Transverse colon (tissue), 4 donors: ENCODE measurements around the gene PKMYT1. TPM values are rescaled to one million over a fixed set of nuclear protein-coding genes. Genes with fewer than 3 reads are reported as not detected.

ENCODE experiments used
- DNase-seq: peaks from one replicate; pipeline ENCODE4 v3.0.0-alpha.2; 2019
- H3K27ac ChIP-seq, 4 donors: fragments of 200-600 bp; sonication (generic); 2 replicates each; pipeline ENCODE4 v1.5.1; 2016 to 2018; ENCODE audit warnings: inconsistent platforms in 4 of 4
- H3K27me3 ChIP-seq: fragments of 200-600 bp; sonication (generic); 2 replicates; pipeline ENCODE4 v1.5.1; 2017; ENCODE audit warnings: inconsistent platforms
- H3K36me3 ChIP-seq, 4 donors: fragments of 200-600 bp; sonication (generic); 2 replicates each; pipeline ENCODE4 v1.5.1; 2017 to 2019; ENCODE audit warnings: inconsistent platforms in 4 of 4
- H3K4me1 ChIP-seq, 4 donors: fragments of 200-600 bp; sonication (generic); 2 replicates each; pipeline ENCODE4 v1.5.1; 2017 to 2020; ENCODE audit warnings: inconsistent platforms in 4 of 4
- H3K4me3 ChIP-seq, 4 donors: fragments of 200-600 bp; sonication (generic); 1 replicate in 1 of 4; 2 replicates in 3 of 4; pipeline versions ENCODE4 v1.5.1 to v1.6.1; 2017 to 2019; ENCODE audit warnings: inconsistent platforms in 4 of 4
- H3K9me3 ChIP-seq, 2 donors: fragments of 200-600 bp; sonication (generic); 2 replicates each; pipeline ENCODE4 v1.5.1; 2017 to 2019; ENCODE audit warnings: inconsistent platforms in 2 of 2
- EP300 ChIP-seq: sonication (generic); formaldehyde crosslinking; IDR thresholded peaks from one replicate; pipeline ENCODE4 v1.6.1; 2017; ENCODE audit warnings: antibody characterized with exemption, low read depth
- POLR2A ChIP-seq: fragments of 450-650 bp; IDR thresholded peaks from one replicate; pipeline ENCODE4 v1.6.1; 2016; ENCODE audit warnings: antibody characterized with exemption, mild to moderate bottlenecking, moderate library complexity
- POLR2AphosphoS5 ChIP-seq, 3 donors: sonication (generic); formaldehyde crosslinking; IDR thresholded peaks; one replicate each; pipeline ENCODE4 v1.6.1; 2016; ENCODE audit warnings: antibody characterized with exemption in 3 of 3
- WGBS, 2 donors: methylation state at CpG; one replicate each; pipeline ENCODE4 v1.1.5; 2018; ENCODE audit warnings: low coverage in 1 of 2; 5-methylcytosine and 5-hydroxymethylcytosine counted together
- in situ Hi-C, 4 donors: fragments of 200-750 bp; cut with MboI; loops; one replicate each; pipeline versions ENCODE4 v1.15.0 to v1.15.1; 2017; ENCODE audit warnings: low sequenced_read_pairs in 3 of 4, low pct_ligation_motif_present in 1 of 4, low pct_unique_long_range_greater_than_20kb in 1 of 4
- intact Hi-C: fragments of 100-400 bp; cut with DNase I; formaldehyde crosslinking; loops from one replicate; pipeline ENCODE4 v1.15.1; 2023; ENCODE audit warnings: low total_unique reads
- total RNA-seq, 4 donors: library from RNA; depleted of rRNA; stranded (reverse); fragments of >200 nt; gene quantifications; one replicate each; pipeline ENCODE4 v1.1.0, GENCODE V29; 2016
- TF ChIP-seq, protein P1 (sequence below), 5 experiments: fragments of 200-600 bp in 3 of 5; fragments of 450-650 bp in 2 of 5; sonication (generic) in 3 of 5; IDR thresholded peaks; 1 replicate in 2 of 5; 2 replicates in 3 of 5; pipeline ENCODE4 v1.5.1; 2016 to 2017; ENCODE audit warnings: antibody characterized with exemption in 5 of 5, inconsistent platforms in 3 of 5, mild to moderate bottlenecking in 2 of 5, moderate library complexity in 1 of 5

PKMYT1 gene
- total RNA-seq, 4 donors from 2014 or later, result 0.55 to 3.6 (median 3.0) TPM; not detected in 1

DNA sequence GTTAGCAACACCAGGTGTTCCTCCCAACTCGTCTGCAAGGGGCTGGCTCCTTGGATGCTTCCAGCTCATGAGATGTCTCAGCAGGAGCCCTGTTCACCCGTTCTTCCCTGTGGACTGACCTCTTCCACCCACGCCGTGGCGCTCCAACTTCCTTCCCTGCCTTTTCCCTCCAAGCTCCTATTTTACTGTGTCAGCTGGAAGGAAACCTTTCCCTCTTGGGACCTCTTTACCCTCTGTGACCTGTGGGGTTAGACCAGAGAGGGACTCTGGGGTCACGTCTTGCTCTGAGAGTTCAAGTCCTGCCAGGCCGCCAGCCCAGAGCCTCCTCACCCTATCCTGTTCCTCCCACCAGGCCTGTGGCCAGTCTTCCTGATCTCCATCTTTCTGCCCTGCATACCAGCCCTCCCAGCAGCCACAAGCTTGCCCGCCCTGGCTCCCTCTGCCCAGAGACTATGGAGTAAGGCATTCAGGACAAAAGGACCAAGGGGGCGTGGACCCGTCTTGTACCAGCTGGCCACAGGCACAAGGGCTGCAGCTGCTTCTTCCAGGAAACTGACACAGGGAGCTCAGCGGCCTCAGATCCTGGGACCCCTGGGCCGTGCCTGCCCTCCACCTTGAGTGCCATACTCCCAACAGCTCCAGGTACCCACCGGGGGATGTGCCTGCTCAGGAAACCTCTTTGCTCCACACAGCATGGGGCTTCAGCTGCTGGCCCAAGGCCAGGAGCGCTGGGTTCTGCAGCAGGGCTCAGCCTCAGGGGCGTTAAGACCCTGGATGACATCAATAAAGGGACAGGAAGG, 8.1 kb downstream of the PKMYT1 start:
- TF ChIP-seq EP300, result no peak
- TF ChIP-seq, protein P1, sequence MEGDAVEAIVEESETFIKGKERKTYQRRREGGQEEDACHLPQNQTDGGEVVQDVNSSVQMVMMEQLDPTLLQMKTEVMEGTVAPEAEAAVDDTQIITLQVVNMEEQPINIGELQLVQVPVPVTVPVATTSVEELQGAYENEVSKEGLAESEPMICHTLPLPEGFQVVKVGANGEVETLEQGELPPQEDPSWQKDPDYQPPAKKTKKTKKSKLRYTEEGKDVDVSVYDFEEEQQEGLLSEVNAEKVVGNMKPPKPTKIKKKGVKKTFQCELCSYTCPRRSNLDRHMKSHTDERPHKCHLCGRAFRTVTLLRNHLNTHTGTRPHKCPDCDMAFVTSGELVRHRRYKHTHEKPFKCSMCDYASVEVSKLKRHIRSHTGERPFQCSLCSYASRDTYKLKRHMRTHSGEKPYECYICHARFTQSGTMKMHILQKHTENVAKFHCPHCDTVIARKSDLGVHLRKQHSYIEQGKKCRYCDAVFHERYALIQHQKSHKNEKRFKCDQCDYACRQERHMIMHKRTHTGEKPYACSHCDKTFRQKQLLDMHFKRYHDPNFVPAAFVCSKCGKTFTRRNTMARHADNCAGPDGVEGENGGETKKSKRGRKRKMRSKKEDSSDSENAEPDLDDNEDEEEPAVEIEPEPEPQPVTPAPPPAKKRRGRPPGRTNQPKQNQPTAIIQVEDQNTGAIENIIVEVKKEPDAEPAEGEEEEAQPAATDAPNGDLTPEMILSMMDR (IDR thresholded peaks at IDR 0.05), result no peak
- TF ChIP-seq POLR2A, result no peak
- TF ChIP-seq POLR2AphosphoS5 (IDR thresholded peaks at IDR 0.05), result no peak
- Histone ChIP-seq H3K27me3 (peaks cover 17% of the 10 kb centered on the region), H3K4me3 (no peak overlapping the region), H3K4me1 (peaks cover 14 to 31% (median 26%) of the 10 kb centered on the region in 4 donors), H3K36me3 (no peaks in the 10 kb centered on the region), H3K9me3 (no peaks in the 10 kb centered on the region), H3K27ac (no peak overlapping the region)
- intact Hi-C loops (no loop called here), in situ Hi-C loops (no loop called here)
- no peak for DNase-seq
- 54 to 73% methylated on average over 5 to 15 of the region's 15 CpGs for WGBS, 2 donors

DNA sequence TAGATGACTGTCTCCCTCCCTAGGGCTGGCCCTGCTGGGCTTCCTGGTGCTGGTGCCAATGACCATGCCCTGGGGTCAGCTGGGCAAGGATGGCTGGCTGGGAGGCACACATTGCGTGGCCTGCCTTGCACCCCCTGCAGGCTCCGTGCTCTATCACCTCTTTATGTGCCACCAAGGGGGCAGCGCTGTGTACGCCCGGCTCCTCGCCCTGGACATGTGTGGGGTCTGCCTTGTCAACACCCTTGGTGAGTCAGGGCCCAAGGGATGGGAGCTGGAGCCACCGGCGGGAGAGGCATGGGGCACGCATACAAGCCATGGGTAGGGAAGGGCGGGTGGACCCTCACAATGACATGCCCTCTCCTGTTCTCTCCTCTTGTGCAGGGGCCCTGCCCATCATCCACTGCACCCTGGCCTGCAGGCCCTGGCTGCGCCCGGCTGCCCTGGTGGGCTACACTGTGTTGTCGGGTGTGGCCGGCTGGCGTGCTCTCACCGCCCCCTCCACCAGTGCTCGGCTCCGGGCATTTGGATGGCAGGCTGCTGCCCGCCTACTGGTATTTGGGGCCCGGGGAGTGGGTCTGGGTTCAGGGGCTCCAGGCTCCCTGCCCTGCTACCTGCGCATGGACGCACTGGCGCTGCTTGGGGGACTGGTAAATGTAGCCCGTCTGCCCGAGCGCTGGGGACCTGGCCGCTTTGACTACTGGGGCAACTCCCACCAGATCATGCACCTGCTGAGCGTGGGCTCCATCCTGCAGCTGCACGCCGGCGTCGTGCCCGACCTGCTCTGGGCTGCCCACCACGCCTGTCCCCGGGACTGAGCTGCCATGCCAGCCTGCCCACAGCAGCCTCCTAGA, 8.9 kb downstream of the PKMYT1 start:
- Histone ChIP-seq H3K4me1 (peaks cover 14 to 39% (median 34%) of the 10 kb centered on the region in 4 donors), H3K9me3 (no peaks in the 10 kb centered on the region), H3K36me3 (no peaks in the 10 kb centered on the region), H3K27ac (no peak overlapping the region), H3K4me3 (no peak overlapping the region), H3K27me3 (peaks cover 25% of the 10 kb centered on the region)
- in situ Hi-C loops, result no loop called here
- intact Hi-C loops, result no loop called here
- TF ChIP-seq, protein P1 (IDR thresholded peaks at IDR 0.05), result no peak
- TF ChIP-seq EP300 (no peak), POLR2A (no peak), POLR2AphosphoS5 (IDR thresholded peaks at IDR 0.05) (no peak)
- no peak for DNase-seq
- WGBS, 2 donors, result 90% methylated on average over 30 of the region's 35 CpGs; no CpG with 5 or more reads in 1 of the 2 donors

DNA sequence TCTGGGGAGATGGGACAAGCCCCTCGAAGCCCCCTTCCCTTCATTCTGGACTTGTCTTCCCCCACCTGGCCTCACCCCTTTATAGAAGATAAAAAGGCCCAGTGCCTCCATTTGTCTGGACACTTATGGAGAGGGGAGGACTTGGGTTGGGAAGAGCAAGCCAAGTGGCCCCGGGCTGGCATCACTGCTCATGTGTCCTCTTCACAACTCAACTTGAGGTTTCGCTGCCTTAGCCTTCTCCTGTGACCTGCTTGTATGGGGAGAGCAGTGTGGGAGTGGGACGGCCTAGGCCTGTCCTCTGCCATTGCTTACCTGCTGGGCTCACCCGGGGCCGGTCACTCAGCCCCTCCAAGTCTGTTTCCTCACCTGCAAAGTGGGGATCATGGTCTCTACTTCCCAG, 9.7 kb downstream of the PKMYT1 start:
- TF ChIP-seq, protein P1 (IDR thresholded peaks at IDR 0.05), result no peak
- TF ChIP-seq POLR2A (no peak), EP300 (no peak), POLR2AphosphoS5 (IDR thresholded peaks at IDR 0.05) (no peak)
- in situ Hi-C loops (no loop called here), intact Hi-C loops (no loop called here)
- 76% methylated on average over 6 of the region's 6 CpGs; no CpG with 5 or more reads in 1 of the 2 donors for WGBS, 2 donors
- DNase-seq, result no peak
- Histone ChIP-seq H3K4me3 (peak overlapping the region in 3 of 4 donors; percentile 59 to 80 (median 63)), H3K27ac (peak overlapping the region in 2 of 4 donors; percentile 78 to 84), H3K9me3 (no peaks in the 10 kb centered on the region), H3K27me3 (peaks cover 33% of the 10 kb centered on the region), H3K4me1 (peaks cover 14 to 39% (median 34%) of the 10 kb centered on the region in 4 donors), H3K36me3 (no peaks in the 10 kb centered on the region)
